Heart left ventricle (tissue), 13 donors: ENCODE data around the gene LTV1.

Source experiments
- CTCF ChIP-seq, 12 donors: fragments of 200-600 bp; sonication (generic) in 4 of 12; IDR thresholded peaks; one replicate each; pipeline versions ENCODE4 v1.5.0 to v1.8.0; 2018 to 2022; ENCODE audit warnings: antibody characterized with exemption in 12 of 12, mild to moderate bottlenecking in 5 of 12
- POLR2A ChIP-seq, 2 donors: fragments of 450-650 bp; IDR thresholded peaks; one replicate each; pipeline ENCODE4 v1.6.1; 2017; ENCODE audit warnings: antibody characterized with exemption in 2 of 2, mild to moderate bottlenecking in 2 of 2, moderate library complexity in 2 of 2
- donor health status: ischemic (EF 13 %, LVEDD 7.1; RV severe dilation, severe dysfunction).
- donor health status: DM: no; HTN: yes; CAD: no.
- donor health status: DM: no; HTN: no; CAD: no.
- donor health status: ischemic (EF 25% LVEDD 6.9; RV normal size, moderate dysfunction).
- donor health status: ischemic (EF 25% LVEDD 5.7; RV mildly dilated, moderate dysfunction).
- donor health status: ischemic (EF 35%, LVEDD 5.7; RV mildly dilated, moderate dysfunction).
- donor health status: nonischemic (EF 11% LVEDD 7.7; RV severe dilation, severe dysfunction).
- donor health status: DM: yes; HTN: yes; CAD: no.
- donor health status: PGD.
- donor health status: ischemic (EF 29% LVEDD 5.4; RV normal size, mild dysfunction).
- donor health status: nonischemic (EF 23%, LVEDD 6.1; RV moderate dilation, normal function).

- no peak for TF ChIP-seq CTCF (IDR thresholded peaks at IDR 0.05)
- no peak for TF ChIP-seq POLR2A (IDR thresholded peaks at IDR 0.05)
Measured at GRCh38 chr6:143838395-143838794, 4.7 kb upstream of the LTV1 start.
